ENCODE measurements around the gene REC114. TPM values are rescaled to one million over a fixed set of nuclear protein-coding genes. Genes with fewer than 3 reads are reported as not detected.

REC114 gene
- total and polyA plus RNA-seq, 11 donors: 0.23 to 0.82 (median 0.48) TPM; not detected in 7

DNA sequence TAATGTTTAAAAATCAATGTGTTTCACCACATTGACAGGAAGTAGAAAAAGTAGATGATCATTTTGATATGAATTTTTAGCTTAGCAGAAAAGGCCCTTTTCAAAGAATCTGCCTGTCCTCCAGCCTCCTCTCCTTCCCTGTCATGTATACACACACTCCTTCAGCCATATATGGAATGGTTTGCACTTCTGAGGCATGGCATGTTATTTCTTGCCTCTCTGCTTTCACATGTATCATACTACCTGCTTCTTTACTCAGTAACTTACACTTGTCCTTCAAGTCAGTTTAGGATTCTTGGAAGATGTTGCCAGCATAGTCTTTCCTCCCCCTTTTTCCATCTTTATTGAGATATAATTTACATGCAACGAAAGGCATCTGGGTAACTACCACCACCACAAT is 79.0 kb downstream of the REC114 start:
- DNase-seq (no peak), ATAC-seq (no peak)
- intact Hi-C loops (cut with DNase I): loop anchor here in 1 of 10 donors (10.0 kb wide), 1 partner anchor 127 kb away; no protein-coding TSS in a partner anchor
- 86 to 92% (median 90%) methylated on average over 1 of the region's 1 CpG for WGBS, 4 donors
- Histone ChIP-seq H3K4me3 (no peak overlapping the region), H3K9me3 (peaks cover 0 to 3% (median 0%) of the 10 kb centered on the region in 12 donors), H3K4me1 (peaks cover 0 to 23% (median 7%) of the 10 kb centered on the region in 12 donors), H3K27ac (no peak overlapping the region), H3K27me3 (no peaks in the 10 kb centered on the region), H3K36me3 (no peaks in the 10 kb centered on the region)
- no peak for TF ChIP-seq POLR2A (IDR thresholded peaks at IDR 0.05)
- TF ChIP-seq, protein P1, sequence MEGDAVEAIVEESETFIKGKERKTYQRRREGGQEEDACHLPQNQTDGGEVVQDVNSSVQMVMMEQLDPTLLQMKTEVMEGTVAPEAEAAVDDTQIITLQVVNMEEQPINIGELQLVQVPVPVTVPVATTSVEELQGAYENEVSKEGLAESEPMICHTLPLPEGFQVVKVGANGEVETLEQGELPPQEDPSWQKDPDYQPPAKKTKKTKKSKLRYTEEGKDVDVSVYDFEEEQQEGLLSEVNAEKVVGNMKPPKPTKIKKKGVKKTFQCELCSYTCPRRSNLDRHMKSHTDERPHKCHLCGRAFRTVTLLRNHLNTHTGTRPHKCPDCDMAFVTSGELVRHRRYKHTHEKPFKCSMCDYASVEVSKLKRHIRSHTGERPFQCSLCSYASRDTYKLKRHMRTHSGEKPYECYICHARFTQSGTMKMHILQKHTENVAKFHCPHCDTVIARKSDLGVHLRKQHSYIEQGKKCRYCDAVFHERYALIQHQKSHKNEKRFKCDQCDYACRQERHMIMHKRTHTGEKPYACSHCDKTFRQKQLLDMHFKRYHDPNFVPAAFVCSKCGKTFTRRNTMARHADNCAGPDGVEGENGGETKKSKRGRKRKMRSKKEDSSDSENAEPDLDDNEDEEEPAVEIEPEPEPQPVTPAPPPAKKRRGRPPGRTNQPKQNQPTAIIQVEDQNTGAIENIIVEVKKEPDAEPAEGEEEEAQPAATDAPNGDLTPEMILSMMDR (IDR thresholded peaks at IDR 0.05): no peak

DNA sequence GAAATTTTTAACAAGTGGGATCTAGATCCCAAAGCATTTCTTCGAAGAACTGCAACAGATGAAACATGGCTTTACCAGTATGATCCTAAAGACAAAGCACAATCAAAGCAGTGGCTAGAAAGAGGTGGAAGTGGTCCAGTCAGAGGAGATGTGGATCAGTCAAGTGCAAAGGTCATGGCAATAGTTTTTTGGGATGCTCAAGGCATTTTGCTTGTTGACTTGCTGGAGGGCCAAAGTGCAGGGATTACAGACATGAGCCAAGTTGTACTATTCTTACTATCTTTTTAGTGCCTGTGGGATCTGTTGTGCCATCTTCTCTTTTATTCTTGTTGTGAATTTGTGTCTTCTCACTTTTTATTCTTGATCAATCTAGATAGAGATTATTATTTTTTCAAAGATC is 82.0 kb downstream of the REC114 start:
- H3K36me3 ChIP-seq: no peaks in the 10 kb centered on the region
- no peaks in the 10 kb centered on the region for H3K4me1 ChIP-seq
- no peak for DNase-seq
- H3K9me3 ChIP-seq: peaks cover 0 to 3% (median 0%) of the 10 kb centered on the region in 12 donors
- intact Hi-C loops (cut with DNase I): loop anchor here in 1 of 10 donors (10.0 kb wide), 1 partner anchor 130 kb away; no protein-coding TSS in a partner anchor
- ATAC-seq: no peak
- no peak overlapping the region for H3K27ac ChIP-seq
- 88 to 100% (median 97%) methylated on average over 1 of the region's 1 CpG for WGBS, 4 donors
- no peak overlapping the region for H3K4me3 ChIP-seq
- no peaks in the 10 kb centered on the region for H3K27me3 ChIP-seq
- TF ChIP-seq, protein P1 (IDR thresholded peaks at IDR 0.05): no peak
- no peak for TF ChIP-seq POLR2A (IDR thresholded peaks at IDR 0.05)

DNA sequence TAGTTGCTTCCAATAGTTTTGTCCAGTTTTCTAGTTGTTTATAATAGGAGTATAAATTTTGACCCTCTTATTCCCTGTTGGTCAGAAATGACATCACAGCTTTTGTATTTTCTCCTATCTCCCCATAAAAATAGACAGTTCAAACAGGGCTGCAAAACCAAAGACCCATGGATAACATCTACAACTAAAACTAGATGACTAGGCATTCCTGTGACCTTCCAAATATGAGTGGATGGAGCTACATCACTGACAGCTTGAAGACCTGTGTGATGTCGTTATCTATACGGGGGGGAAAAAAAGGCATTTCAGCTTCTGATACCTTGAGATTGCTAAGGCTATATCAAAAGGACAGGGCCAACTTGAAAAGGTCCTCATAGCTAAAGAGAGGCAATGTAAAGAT is 84.6 kb downstream of the REC114 start:
- Histone ChIP-seq H3K4me1 (no peaks in the 10 kb centered on the region), H3K36me3 (no peaks in the 10 kb centered on the region), H3K27me3 (no peaks in the 10 kb centered on the region), H3K4me3 (no peak overlapping the region), H3K27ac (no peak overlapping the region), H3K9me3 (peaks cover 0 to 3% (median 0%) of the 10 kb centered on the region in 12 donors)
- TF ChIP-seq POLR2A (IDR thresholded peaks at IDR 0.05): no peak
- TF ChIP-seq, protein P1 (IDR thresholded peaks at IDR 0.05): no peak
- intact Hi-C loops (cut with DNase I): loop anchor here in 1 of 10 donors (10.0 kb wide), 1 partner anchor 133 kb away; no protein-coding TSS in a partner anchor
- ATAC-seq (no peak), DNase-seq (no peak)
- 70 to 83% (median 76%) methylated on average over 2 of the region's 2 CpGs for WGBS, 4 donors

DNA sequence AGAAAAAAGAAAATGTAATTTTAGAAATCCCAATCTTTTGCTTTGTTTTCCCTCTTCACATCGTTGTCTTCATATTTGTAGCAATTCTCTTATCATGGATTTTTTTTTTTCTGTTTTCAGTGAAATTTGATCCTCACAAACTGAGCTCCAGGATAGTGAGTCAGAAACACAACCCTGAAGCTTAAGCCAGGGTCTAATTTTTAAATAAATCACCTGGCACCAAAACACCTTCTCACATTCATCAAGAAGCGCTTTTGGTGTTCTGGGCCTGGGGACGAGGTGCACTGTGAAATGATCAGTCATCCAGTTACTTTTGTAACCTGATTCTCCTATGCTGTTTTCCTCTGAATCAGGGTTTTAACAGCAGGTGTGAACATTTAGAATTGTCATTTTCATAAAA is 87.7 kb downstream of the REC114 start:
- Histone ChIP-seq H3K4me1 (no peaks in the 10 kb centered on the region), H3K27ac (no peak overlapping the region), H3K36me3 (no peaks in the 10 kb centered on the region), H3K9me3 (no peaks in the 10 kb centered on the region), H3K27me3 (no peaks in the 10 kb centered on the region), H3K4me3 (no peak overlapping the region)
- no peak for DNase-seq
- TF ChIP-seq, protein P1 (IDR thresholded peaks at IDR 0.05): no peak
- no peak for TF ChIP-seq POLR2A (IDR thresholded peaks at IDR 0.05)
- WGBS, 4 donors: 75 to 81% (median 77%) methylated on average over 3 of the region's 3 CpGs
- intact Hi-C loops (cut with DNase I): no loop called here
- ATAC-seq: no peak
